ENCODE measurements around the gene NDFIP2. TPM values are rescaled to one million over a fixed set of nuclear protein-coding genes. Genes with fewer than 3 reads are reported as not detected.

NDFIP2 gene
- total RNA-seq, 5 donors from 2014 or later (not counting 1 experiment from before 2014, with no cell fraction given) = 3.1 to 6.8 (median 5.0) TPM

- Mint-ChIP-seq H3K27ac (no peak overlapping the region), H3K4me1 (peaks cover 1 to 10% (median 7%) of the 10 kb centered on the region in 3 donors), H3K36me3 (peaks cover 11% of the 10 kb centered on the region), H3K27me3 (no peaks in the 10 kb centered on the region), H3K4me3 (no peak overlapping the region), H3K9me3 (no peaks in the 10 kb centered on the region)
- H3K4me1 ChIP-seq (ENCODE audit: control insufficient read depth in 1 of 2, extremely low read depth in 1 of 2, insufficient read depth in 2 of 2, low read length in 2 of 2) = no peaks in the 10 kb centered on the region
- ATAC-seq (replicated peaks in 1 of 4) (no peak), DNase-seq (no peak)
- no peaks in the 10 kb centered on the region for H3K27me3 ChIP-seq (replicated peaks in 1 of 2; ENCODE audit: control insufficient read depth in 2 of 2, extremely low read depth in 1 of 2, insufficient read depth in 2 of 2, low read length in 1 of 2)
- no peaks in the 10 kb centered on the region for H3K36me3 ChIP-seq (ENCODE audit: control insufficient read depth in 2 of 2, extremely low read depth in 1 of 2, insufficient read depth in 1 of 2, low read length in 1 of 2)
- ChIA-PET CTCF (interaction anchor here (0.6 to 2.1 kb wide), 5 partner anchors 11 to 106 kb away, joined by 3 to 8 read pairs (median 5); partner anchors contain the start of gene NDFIP2 (in 1 of the 2)), POLR2A (interaction anchor here in 1 of 2 donors (0.5 kb wide), 1 partner anchor 1937 kb away, joined by 4 read pairs; no protein-coding TSS in a partner anchor)
- no peak overlapping the region for H3K27ac ChIP-seq (ENCODE audit: low read length)
- 100% methylated on average over 1 of the region's 4 CpGs for WGBS (ENCODE audit: insufficient coverage)
- no peak overlapping the region for H3K4me3 ChIP-seq (ENCODE audit: control insufficient read depth in 1 of 2, extremely low read depth in 1 of 2, low read length in 1 of 2)
- no peaks in the 10 kb centered on the region for H3K9me3 ChIP-seq
Observed at GRCh38 chr13:79529817-79530216, 48.9 kb downstream of the NDFIP2 start.

DNA sequence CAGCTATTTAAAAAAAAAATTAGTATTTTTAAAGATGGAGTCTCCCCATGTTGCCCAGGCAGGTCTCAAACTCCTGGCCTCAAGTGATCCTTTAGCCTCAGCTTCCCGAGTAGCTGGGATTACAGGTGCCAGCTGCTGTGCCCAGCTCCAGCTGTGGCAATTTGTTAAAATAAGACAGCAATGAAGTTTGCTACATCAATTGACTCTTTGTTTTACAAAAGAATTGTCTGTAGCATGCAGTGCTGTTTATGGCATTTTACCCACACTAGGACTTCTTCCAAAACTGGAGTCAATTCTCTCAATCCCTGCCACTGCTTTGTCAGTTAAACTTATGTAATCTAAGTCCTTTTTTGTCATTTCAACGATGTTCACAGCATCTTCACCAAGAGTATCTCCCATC, 49.3 kb downstream of the NDFIP2 start:
- H3K27ac Mint-ChIP-seq = no peak overlapping the region
- Histone ChIP-seq H3K4me1 (ENCODE audit: control insufficient read depth in 1 of 2, extremely low read depth in 1 of 2, insufficient read depth in 2 of 2, low read length in 2 of 2) (no peaks in the 10 kb centered on the region), H3K9me3 (no peaks in the 10 kb centered on the region), H3K36me3 (ENCODE audit: control insufficient read depth in 2 of 2, extremely low read depth in 1 of 2, insufficient read depth in 1 of 2, low read length in 1 of 2) (no peaks in the 10 kb centered on the region), H3K4me3 (ENCODE audit: control insufficient read depth in 1 of 2, extremely low read depth in 1 of 2, low read length in 1 of 2) (no peak overlapping the region), H3K27me3 (replicated peaks in 1 of 2; ENCODE audit: control insufficient read depth in 2 of 2, extremely low read depth in 1 of 2, insufficient read depth in 2 of 2, low read length in 1 of 2) (no peaks in the 10 kb centered on the region), H3K27ac (ENCODE audit: low read length) (no peak overlapping the region)
- ATAC-seq (replicated peaks in 1 of 4) (no peak), DNase-seq (no peak)
- ChIA-PET CTCF (interaction anchor here (1.0 to 2.1 kb wide), 4 partner anchors 11 to 49 kb away, joined by 3 to 8 read pairs (median 6); partner anchors contain the start of gene NDFIP2 (in 1 of the 2)), POLR2A (no interaction called here)
- WGBS (ENCODE audit: insufficient coverage) = 96% methylated on average over 2 of the region's 2 CpGs
- H3K4me1 Mint-ChIP-seq = peaks cover 1 to 10% (median 7%) of the 10 kb centered on the region in 3 donors
- no peak overlapping the region for H3K4me3 Mint-ChIP-seq
- peaks cover 11% of the 10 kb centered on the region for H3K36me3 Mint-ChIP-seq
- no peaks in the 10 kb centered on the region for H3K9me3 Mint-ChIP-seq
- no peaks in the 10 kb centered on the region for H3K27me3 Mint-ChIP-seq

- no peaks in the 10 kb centered on the region for H3K27me3 Mint-ChIP-seq
- Histone ChIP-seq H3K9me3 (no peaks in the 10 kb centered on the region), H3K27me3 (replicated peaks in 1 of 2; ENCODE audit: control insufficient read depth in 2 of 2, extremely low read depth in 1 of 2, insufficient read depth in 2 of 2, low read length in 1 of 2) (no peaks in the 10 kb centered on the region), H3K36me3 (ENCODE audit: control insufficient read depth in 2 of 2, extremely low read depth in 1 of 2, insufficient read depth in 1 of 2, low read length in 1 of 2) (no peaks in the 10 kb centered on the region), H3K27ac (ENCODE audit: low read length) (no peak overlapping the region), H3K4me1 (ENCODE audit: control insufficient read depth in 1 of 2, extremely low read depth in 1 of 2, insufficient read depth in 2 of 2, low read length in 2 of 2) (no peaks in the 10 kb centered on the region), H3K4me3 (ENCODE audit: control insufficient read depth in 1 of 2, extremely low read depth in 1 of 2, low read length in 1 of 2) (no peak overlapping the region)
- no peaks in the 10 kb centered on the region for H3K9me3 Mint-ChIP-seq
- no peak overlapping the region for H3K4me3 Mint-ChIP-seq
- DNase-seq = no peak
- ATAC-seq (replicated peaks in 1 of 4) = no peak
- H3K27ac Mint-ChIP-seq = no peak overlapping the region
- peaks cover 1 to 10% (median 7%) of the 10 kb centered on the region in 3 donors for H3K4me1 Mint-ChIP-seq
- peaks cover 11% of the 10 kb centered on the region for H3K36me3 Mint-ChIP-seq
- WGBS (ENCODE audit: insufficient coverage) = 80% methylated on average over 2 of the region's 7 CpGs
- ChIA-PET CTCF (interaction anchor here in 1 of 2 donors (2.1 kb wide), 1 partner anchor 12 kb away, joined by 6 read pairs; no protein-coding TSS in a partner anchor), POLR2A (no interaction called here)
Observed at GRCh38 chr13:79531542-79532254, 50.7 kb downstream of the NDFIP2 start.

DNA sequence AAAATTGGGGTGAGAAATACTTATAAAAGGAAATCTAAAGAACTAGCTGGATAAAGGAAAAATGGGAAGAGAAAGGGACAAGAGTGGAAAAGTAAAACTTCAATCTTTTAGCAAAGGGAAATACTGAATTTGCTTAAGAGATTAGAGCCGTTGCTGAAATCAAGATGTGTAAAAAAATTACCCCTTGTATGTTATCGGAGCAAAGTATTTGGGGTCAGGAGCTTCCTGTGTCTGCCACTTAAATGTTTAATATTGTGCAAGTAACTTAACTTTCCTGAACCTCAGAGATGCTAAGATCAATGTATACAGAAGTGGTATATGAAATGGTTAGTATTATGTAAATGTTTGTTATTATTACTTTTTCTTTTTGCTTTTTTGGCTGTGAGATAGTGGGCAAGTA, 51.6 kb downstream of the NDFIP2 start:
- no peak for ATAC-seq (replicated peaks in 1 of 4)
- WGBS (ENCODE audit: insufficient coverage) = 95% methylated on average over 2 of the region's 2 CpGs
- H3K4me1 Mint-ChIP-seq = peaks cover 1 to 10% (median 7%) of the 10 kb centered on the region in 3 donors

GRCh38 chr13:79533781-79534400, 52.9 kb downstream of the NDFIP2 start:
- H3K4me3 Mint-ChIP-seq = no peak overlapping the region
- Histone ChIP-seq H3K9me3 (no peaks in the 10 kb centered on the region), H3K27ac (ENCODE audit: low read length) (no peak overlapping the region), H3K4me3 (ENCODE audit: control insufficient read depth in 1 of 2, extremely low read depth in 1 of 2, low read length in 1 of 2) (no peak overlapping the region), H3K36me3 (ENCODE audit: control insufficient read depth in 2 of 2, extremely low read depth in 1 of 2, insufficient read depth in 1 of 2, low read length in 1 of 2) (no peaks in the 10 kb centered on the region), H3K4me1 (ENCODE audit: control insufficient read depth in 1 of 2, extremely low read depth in 1 of 2, insufficient read depth in 2 of 2, low read length in 2 of 2) (no peaks in the 10 kb centered on the region), H3K27me3 (replicated peaks in 1 of 2; ENCODE audit: control insufficient read depth in 2 of 2, extremely low read depth in 1 of 2, insufficient read depth in 2 of 2, low read length in 1 of 2) (no peaks in the 10 kb centered on the region)
- no peak for ATAC-seq (replicated peaks in 1 of 4)
- no peaks in the 10 kb centered on the region for H3K27me3 Mint-ChIP-seq
- 95% methylated on average over 2 of the region's 6 CpGs for WGBS (ENCODE audit: insufficient coverage)
- no peak overlapping the region for H3K27ac Mint-ChIP-seq
- DNase-seq = no peak
- peaks cover 15% of the 10 kb centered on the region for H3K36me3 Mint-ChIP-seq
- ChIA-PET CTCF (interaction anchor here (0.6 to 2.2 kb wide), 3 partner anchors 61 to 110 kb away, joined by 3 to 8 read pairs (median 7); no protein-coding TSS in a partner anchor), POLR2A (no interaction called here)
- no peaks in the 10 kb centered on the region for H3K9me3 Mint-ChIP-seq
- H3K4me1 Mint-ChIP-seq = peaks cover 1 to 10% (median 7%) of the 10 kb centered on the region in 3 donors

More for the DNA sequence above, 51.6 kb downstream of the NDFIP2 start:
- POLR2A ChIA-PET = no interaction called here
- Mint-ChIP-seq H3K27me3 (no peaks in the 10 kb centered on the region), H3K9me3 (no peaks in the 10 kb centered on the region), H3K27ac (no peak overlapping the region), H3K36me3 (peaks cover 11% of the 10 kb centered on the region), H3K4me3 (no peak overlapping the region)
- no peak for DNase-seq
- Histone ChIP-seq H3K36me3 (ENCODE audit: control insufficient read depth in 2 of 2, extremely low read depth in 1 of 2, insufficient read depth in 1 of 2, low read length in 1 of 2) (no peaks in the 10 kb centered on the region), H3K9me3 (no peaks in the 10 kb centered on the region), H3K4me1 (ENCODE audit: control insufficient read depth in 1 of 2, extremely low read depth in 1 of 2, insufficient read depth in 2 of 2, low read length in 2 of 2) (no peaks in the 10 kb centered on the region), H3K27me3 (replicated peaks in 1 of 2; ENCODE audit: control insufficient read depth in 2 of 2, extremely low read depth in 1 of 2, insufficient read depth in 2 of 2, low read length in 1 of 2) (no peaks in the 10 kb centered on the region), H3K27ac (ENCODE audit: low read length) (no peak overlapping the region), H3K4me3 (ENCODE audit: control insufficient read depth in 1 of 2, extremely low read depth in 1 of 2, low read length in 1 of 2) (no peak overlapping the region)
- CTCF ChIA-PET = interaction anchor here in 1 of 2 donors (1.1 to 1.8 kb wide), 2 partner anchors 91 to 109 kb away, joined by 6 to 7 read pairs; no protein-coding TSS in a partner anchor

DNA sequence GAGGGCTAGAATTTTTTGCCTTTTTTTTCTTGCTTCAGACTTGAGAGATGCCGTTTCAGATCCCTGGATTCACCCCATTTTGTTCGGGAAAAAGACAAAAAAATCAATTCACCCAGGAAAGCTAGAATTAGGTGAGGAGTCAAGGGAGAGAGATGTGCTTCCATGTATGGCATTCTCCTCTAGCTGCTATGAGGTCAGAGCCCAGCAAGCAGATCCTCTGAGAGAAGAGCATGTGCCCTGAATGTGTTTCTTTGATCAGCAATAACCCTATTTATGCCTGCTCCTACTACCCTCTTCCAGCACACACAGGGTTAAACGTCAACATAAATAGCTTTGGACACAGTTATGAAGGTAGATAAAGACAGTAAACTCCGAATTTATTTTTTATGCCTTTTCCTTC, 53.6 kb downstream of the NDFIP2 start:
- WGBS (ENCODE audit: insufficient coverage) = no CpG with 5 or more reads among the region's 4 CpGs
- H3K9me3 ChIP-seq = no peaks in the 10 kb centered on the region
- CTCF ChIA-PET = interaction anchor here (0.5 to 2.4 kb wide), 4 partner anchors 54 to 1398 kb away, joined by 4 to 15 read pairs (median 9); partner anchors contain the start of gene NDFIP2 (in 1 of the 2)
- no peaks in the 10 kb centered on the region for H3K4me1 ChIP-seq (ENCODE audit: control insufficient read depth in 1 of 2, extremely low read depth in 1 of 2, insufficient read depth in 2 of 2, low read length in 2 of 2)
- POLR2A ChIA-PET = no interaction called here
- H3K36me3 ChIP-seq (ENCODE audit: control insufficient read depth in 2 of 2, extremely low read depth in 1 of 2, insufficient read depth in 1 of 2, low read length in 1 of 2) = no peaks in the 10 kb centered on the region
- DNase-seq (no peak), ATAC-seq (replicated peaks in 1 of 4) (no peak)
- H3K27me3 ChIP-seq (replicated peaks in 1 of 2; ENCODE audit: control insufficient read depth in 2 of 2, extremely low read depth in 1 of 2, insufficient read depth in 2 of 2, low read length in 1 of 2) = no peaks in the 10 kb centered on the region
- peaks cover 1 to 10% (median 7%) of the 10 kb centered on the region in 3 donors for H3K4me1 Mint-ChIP-seq
- H3K9me3 Mint-ChIP-seq = no peaks in the 10 kb centered on the region
- peaks cover 15% of the 10 kb centered on the region for H3K36me3 Mint-ChIP-seq
- H3K27ac ChIP-seq (ENCODE audit: low read length) = no peak overlapping the region
- H3K4me3 Mint-ChIP-seq = no peak overlapping the region
- no peak overlapping the region for H3K4me3 ChIP-seq (ENCODE audit: control insufficient read depth in 1 of 2, extremely low read depth in 1 of 2, low read length in 1 of 2)
- H3K27ac Mint-ChIP-seq = no peak overlapping the region
- H3K27me3 Mint-ChIP-seq = no peaks in the 10 kb centered on the region
